ENCODE measurements around the gene CD19. TPM values are rescaled to one million over a fixed set of nuclear protein-coding genes. Genes with fewer than 3 reads are reported as not detected.

CD19 gene
- total and polyA plus RNA-seq, 2 of the 8 experiments (the other 6 are each of a cell fraction or from before 2014, with no cell fraction given) = 0.57 to 0.65 TPM

DNA sequence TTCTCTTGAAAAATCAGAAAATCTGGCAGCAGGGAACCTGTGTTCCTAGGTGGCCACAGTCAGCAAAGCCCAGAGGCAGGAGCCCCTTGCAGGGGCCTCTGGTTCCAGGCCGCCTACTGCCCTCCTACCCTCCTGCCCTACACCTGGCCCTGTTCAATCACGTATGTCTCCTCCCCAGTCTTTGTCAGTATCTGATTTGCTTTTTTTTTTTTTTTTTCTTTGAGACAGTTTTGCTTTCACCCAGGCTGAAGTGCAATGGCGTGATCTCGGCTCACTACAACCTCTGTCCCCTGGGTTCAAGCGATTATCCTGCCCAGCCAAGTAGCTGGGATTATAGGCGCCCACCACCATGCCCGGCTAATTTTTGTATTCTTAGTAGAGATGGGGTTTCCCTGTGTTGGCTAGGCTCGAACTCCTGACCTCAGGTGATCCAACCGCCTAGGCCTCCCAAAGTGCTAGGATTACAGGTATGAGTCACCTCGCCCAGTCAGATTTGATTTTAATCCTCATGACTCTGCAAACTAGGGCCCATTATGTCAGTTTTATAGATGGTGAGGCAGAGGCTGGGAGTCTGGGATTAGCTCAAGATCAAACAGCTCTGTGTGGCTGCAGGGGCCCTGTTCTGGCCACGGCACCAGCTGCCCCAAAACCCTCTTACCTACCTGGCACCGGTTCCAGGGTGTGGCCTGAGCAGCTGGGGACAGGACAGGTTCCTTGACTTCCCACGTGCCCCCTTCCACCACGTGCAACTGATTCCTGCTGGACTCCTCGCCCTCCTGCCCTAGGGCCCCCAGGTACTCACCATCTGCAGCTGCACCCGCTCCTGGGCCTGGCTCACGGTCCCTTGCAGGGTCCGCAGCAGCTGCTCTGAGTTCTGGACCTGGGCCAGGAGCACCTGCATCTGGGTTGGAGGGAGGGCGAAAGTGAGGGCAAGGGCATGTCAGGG, 21.4 kb upstream of the CD19 start:
- Histone ChIP-seq H3K18ac (ENCODE audit: extremely low read depth, low read length) (no peak overlapping the region), H4K20me1 (replicated peaks in 1 of 2; ENCODE audit: control insufficient read depth in 1 of 2, insufficient read depth in 2 of 2, low read length in 2 of 2) (peaks cover 0 to 3% of the 10 kb centered on the region in 2 experiments), H3K4ac (replicated peaks; ENCODE audit: insufficient read length, low read depth, low read length) (no peak overlapping the region), H3K27ac (ENCODE audit: low read depth, low read length) (no peak overlapping the region), H3K79me1 (ENCODE audit: low read depth, low read length) (no peaks in the 10 kb centered on the region), H4K5ac (ENCODE audit: insufficient read length, low read depth, low read length) (no peak overlapping the region), H2BK15ac (ENCODE audit: low read length) (no peak overlapping the region), H3K4me1 (replicated peaks in 1 of 4; ENCODE audit: control insufficient read depth in 3 of 4, insufficient read depth in 4 of 4, low read length in 3 of 4) (no peaks in the 10 kb centered on the region), H3K14ac (ENCODE audit: insufficient read length) (no peak overlapping the region), H3K9me3 (ENCODE audit: insufficient read depth in 2 of 2, low read depth in 1 of 2, low read length in 1 of 2) (no peaks in the 10 kb centered on the region), H3K4me3 (ENCODE audit: extremely low read depth in 1 of 4, insufficient read depth in 2 of 4, low read depth in 3 of 4, low read length in 4 of 4) (no peak overlapping the region), H2BK120ac (replicated peaks; ENCODE audit: low read depth, low read length) (no peak overlapping the region), H4K8ac (ENCODE audit: extremely low read depth, insufficient read depth, low read length) (no peak overlapping the region), H2BK5ac (ENCODE audit: low read depth, low read length) (no peak overlapping the region; the same call in 1 of the 2 replicates), H2AFZ (ENCODE audit: low read length) (no peak overlapping the region), H4K91ac (replicated peaks; ENCODE audit: insufficient read length, low read length) (no peak overlapping the region), H3K36me3 (ENCODE audit: control insufficient read depth in 2 of 4, insufficient read depth in 4 of 4, low read length in 3 of 4) (peaks cover 0 to 5% (median 0%) of the 10 kb centered on the region in 4 experiments; a peak in 2 of 8 replicates), H3K27me3 (replicated peaks in 1 of 4; ENCODE audit: control insufficient read depth in 3 of 4, extremely low read depth in 1 of 4, insufficient read depth in 3 of 4, low read length in 3 of 4) (no peaks in the 10 kb centered on the region), H2AK5ac (ENCODE audit: low read depth, low read length) (no peak overlapping the region), H3K4me2 (ENCODE audit: insufficient read depth in 1 of 2, low read depth in 2 of 2, low read length in 2 of 2) (no peak overlapping the region), H3K56ac (replicated peaks; ENCODE audit: insufficient read length, low read depth, low read length) (no peak overlapping the region), H3K79me2 (ENCODE audit: control insufficient read depth in 1 of 2, insufficient read depth in 2 of 2, low read length in 2 of 2) (no peaks in the 10 kb centered on the region), H2BK12ac (ENCODE audit: low read depth, low read length) (no peak overlapping the region), H2BK20ac (ENCODE audit: low read length) (no peak overlapping the region), H3K23me2 (ENCODE audit: low read depth, low read length) (no peaks in the 10 kb centered on the region), H3K23ac (ENCODE audit: insufficient read length) (no peak overlapping the region), H3K9ac (replicated peaks in 1 of 4; ENCODE audit: extremely low read depth in 1 of 4, low read depth in 3 of 4, low read length in 3 of 4) (no peak overlapping the region)
- DNase-seq (ENCODE audit: low read depth in 1 of 2, low spot score in 2 of 2) (no peak), FAIRE-seq (no peak)
- POLR2A ChIA-PET (ENCODE audit: partially characterized antibody) = interaction anchor here (0.6 to 2.3 kb wide), 3 partner anchors 18 to 324 kb away, joined by 3 to 6 read pairs (median 3); partner anchors contain the start of gene SH2B1
- CTCF ChIA-PET (ENCODE audit: partially characterized antibody) = interaction anchor here (0.7 to 2.2 kb wide), 3 partner anchors 14 to 27 kb away, joined by 3 to 6 read pairs (median 4); no protein-coding TSS in a partner anchor
- WGBS, 2 experiments (ENCODE audit: extremely low coverage in 1 of 2, insufficient coverage in 1 of 2, insufficient read length in 1 of 2, insufficient replicate concordance in 2 of 2, low coverage in 1 of 2, low lambda C conversion rate in 2 of 2, missing lambda C conversion rate in 1 of 2) = 89% methylated on average over 17 of the region's 19 CpGs; no CpG with 5 or more reads in 1 of the 2 experiments
- TF ChIP-seq SAP30 (IDR thresholded peaks at IDR 0.05; ENCODE audit: insufficient read depth, insufficient replicate concordance, low read length) = no peak
- TF ChIP-seq, protein P1, sequence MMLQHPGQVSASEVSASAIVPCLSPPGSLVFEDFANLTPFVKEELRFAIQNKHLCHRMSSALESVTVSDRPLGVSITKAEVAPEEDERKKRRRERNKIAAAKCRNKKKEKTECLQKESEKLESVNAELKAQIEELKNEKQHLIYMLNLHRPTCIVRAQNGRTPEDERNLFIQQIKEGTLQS (IDR thresholded peaks at IDR 0.05; ENCODE audit: insufficient read depth, low read depth, low read length) = no peak
- TF ChIP-seq CHD1 (IDR thresholded peaks at IDR 0.05; ENCODE audit: low read depth, low read length) = no peak
- no peak for TF ChIP-seq POLR2AphosphoS5 (IDR thresholded peaks at IDR 0.05; ENCODE audit: low read depth, low read length)
- TF ChIP-seq TEAD4 (IDR thresholded peaks at IDR 0.05; ENCODE audit: low read depth, low read length) = no peak
- no peak for TF ChIP-seq MAX (IDR thresholded peaks at IDR 0.05)
- TF ChIP-seq PHF8 (conservative IDR thresholded peaks at IDR 0.05; ENCODE audit: low read depth, low read length) = no peak
- TF ChIP-seq TBP (IDR thresholded peaks at IDR 0.05; ENCODE audit: low read depth, low read length) = no peak
- TF ChIP-seq CBX8 (IDR thresholded peaks at IDR 0.05; ENCODE audit: borderline replicate concordance, low read depth, low read length) = no peak
- no peak for TF ChIP-seq KDM5A (IDR thresholded peaks at IDR 0.05; ENCODE audit: low read length)
- no peak for TF ChIP-seq CEBPB (IDR thresholded peaks at IDR 0.05; ENCODE audit: low read depth, low read length)

Data from H1 (cell line).